K562 (cell line): Measurements from ENCODE around the gene CNOT6L. TPM values are rescaled to one million over a fixed set of nuclear protein-coding genes. Genes with fewer than 3 reads are reported as not detected.

Experiments used
- ATAC-seq: fragments of 200-7000 bp; cut with Tn5 transposase; 3 replicates; pipeline ENCODE4 v1.9.1; 2020; ENCODE audit warnings: moderate library complexity
- BruUV-seq: library from RNA; stranded (reverse); fragments of 400-500 nt; replicated peaks from 2 replicates; lab custom pipeline; 2021; lab: Mats Ljungman, UMichigan
- CTCF ChIA-PET: fragments of 300-600 bp; formaldehyde crosslinking; extraction: SDS; loops from one replicate; lab custom pipeline; 2021; ENCODE audit warnings: low intra/inter-chr PET ratio; lab: Yijun Ruan, JAX
- POLR2A ChIA-PET: fragments of 300-600, 350-650 bp; sonication (Branson Sonifier 250); formaldehyde crosslinking; extraction: SDS; loops from one replicate; lab custom pipeline; 2021; ENCODE audit warnings: antibody characterized with exemption, inconsistent platforms; lab: Yijun Ruan, JAX
- DNase-seq, 4 experiments: peaks; one replicate each; pipeline versions ENCODE4 v3.0.0 to v3.0.0-alpha.2; 2011 to 2018; ENCODE audit warnings: low spot score in 3 of 4, mixed read lengths in 3 of 4; ENCODE audit errors: extremely low read depth in 1 of 4
- FAIRE-seq: peaks from 2 replicates; lab custom pipeline; 2011; peaks lifted over from hg19 to GRCh38; lab: Jason Lieb, UNC
- H2AFZ ChIP-seq: 2 replicates; pipeline ENCODE4 v1.6.0; 2011; ENCODE audit warnings: low read depth, low read length, control low read depth, inconsistent platforms
- H3K27ac ChIP-seq: fragments of 200-600 bp; 3 replicates; pipeline ENCODE4 v1.8.0; 2011; ENCODE audit warnings: low read depth, mild to moderate bottlenecking, control low read depth, inconsistent platforms, low read length, moderate library complexity, mixed read lengths; ENCODE audit errors: extremely low read depth
- H3K27me3 ChIP-seq, 2 experiments: fragments of 300-600 bp in 1 of 2; 2 replicates in 1 of 2; 3 replicates in 1 of 2; pipeline versions ENCODE4 v1.6.0 to v1.8.0; 2011; ENCODE audit warnings: inconsistent platforms in 2 of 2, low read length in 2 of 2, mild to moderate bottlenecking in 1 of 2, mixed read lengths in 1 of 2, moderate library complexity in 1 of 2; ENCODE audit not compliant: control insufficient read depth in 2 of 2, insufficient read depth in 2 of 2
- H3K36me3 ChIP-seq: fragments of 300-600 bp; 3 replicates; pipeline ENCODE4 v1.8.0; 2011; ENCODE audit warnings: mild to moderate bottlenecking, low read length, inconsistent platforms; ENCODE audit not compliant: control insufficient read depth, insufficient read depth
- H3K4me1 ChIP-seq, 2 experiments: fragments of 200-600 bp in 1 of 2; replicated peaks in 1 of 2; 2 replicates in 1 of 2; 3 replicates in 1 of 2; pipeline versions ENCODE4 v1.5.1 to v1.8.0; 2011; ENCODE audit warnings: inconsistent platforms in 2 of 2, low read length in 2 of 2, mild to moderate bottlenecking in 1 of 2, mixed read lengths in 1 of 2, moderate library complexity in 1 of 2; ENCODE audit not compliant: control insufficient read depth in 2 of 2, insufficient read depth in 2 of 2
- H3K4me2 ChIP-seq: 2 replicates; pipeline ENCODE4 v1.6.1; 2011; ENCODE audit warnings: low read length, control low read depth, inconsistent platforms, mixed read lengths; ENCODE audit not compliant: insufficient read depth
- H3K4me3 ChIP-seq: fragments of 200-600 bp; sonication (generic), shearing (Covaris generic); 2 replicates; pipeline ENCODE4 v1.5.1; 2016; ENCODE audit warnings: control low read depth, inconsistent platforms
- H3K79me2 ChIP-seq: fragments of 200-600 bp; 3 replicates; pipeline ENCODE4 v1.8.0; 2011; ENCODE audit warnings: low read length, inconsistent platforms; ENCODE audit not compliant: control insufficient read depth, insufficient read depth
- H3K9ac ChIP-seq, 2 experiments: 2 replicates each; pipeline versions ENCODE4 v1.6.0 to v1.6.1; 2011; ENCODE audit warnings: low read depth in 2 of 2, low read length in 2 of 2, control low read depth in 1 of 2, inconsistent platforms in 1 of 2, mild to moderate bottlenecking in 1 of 2, mixed read lengths in 1 of 2; ENCODE audit not compliant: insufficient read depth in 1 of 2
- H3K9me1 ChIP-seq: one replicate; pipeline ENCODE4 v1.6.0; 2011; ENCODE audit warnings: inconsistent platforms, mild to moderate bottlenecking, low read length, moderate library complexity; ENCODE audit not compliant: control insufficient read depth, insufficient read depth
- H3K9me3 ChIP-seq: replicated peaks from 2 replicates; pipeline ENCODE4 v1.5.1; 2011; ENCODE audit warnings: low read depth, low read length, inconsistent platforms; ENCODE audit not compliant: control insufficient read depth, insufficient read depth
- H4K20me1 ChIP-seq: replicated peaks from 2 replicates; pipeline ENCODE4 v1.6.1; 2011; ENCODE audit warnings: low read length, inconsistent platforms, mixed read lengths; ENCODE audit not compliant: control insufficient read depth, insufficient read depth
- KAT8 ChIP-seq: fragments of 450-650 bp; IDR thresholded peaks from 2 replicates; pipeline ENCODE4 v1.6.1; 2016; ENCODE audit warnings: low read depth, mild to moderate bottlenecking
- MBD1 ChIP-seq: fragments of 250-450 bp; sonication (Bioruptor Pico); IDR thresholded peaks from 2 replicates; pipeline ENCODE4 v1.8.0; 2022; ENCODE audit warnings: inconsistent platforms
- MCM2 ChIP-seq: fragments of 450-650 bp; IDR thresholded peaks from 2 replicates; pipeline ENCODE4 v1.6.1; 2017; ENCODE audit warnings: low read depth, mild to moderate bottlenecking
- POLR2AphosphoS5 ChIP-seq: IDR thresholded peaks from 2 replicates; pipeline ENCODE4 v1.6.1; 2011; ENCODE audit warnings: mild to moderate bottlenecking, low read depth, low read length, moderate library complexity; ENCODE audit not compliant: control insufficient read depth, insufficient read depth
- SRSF7 ChIP-seq: fragments of 200-400 bp; formaldehyde crosslinking; optimal IDR thresholded peaks from 2 replicates; pipeline ENCODE3; 2017; ENCODE audit warnings: mild to moderate bottlenecking, low read depth, low read length
- ZC3H8 ChIP-seq: fragments of 450-650 bp; IDR thresholded peaks from 2 replicates; pipeline ENCODE4 v1.6.1; 2017
- ZKSCAN8 ChIP-seq: fragments of 200-800 bp; sonication (Bioruptor generic); IDR thresholded peaks from 2 replicates; pipeline ENCODE4 v1.6.1; 2016; ENCODE audit warnings: missing genetic modification characterization, missing compliant biosample characterization
- ZNF354B ChIP-seq: fragments of 250-450 bp; sonication (Bioruptor Pico); IDR thresholded peaks from 2 replicates; pipeline ENCODE4 v1.4.0; 2020
- ZNF584 ChIP-seq: fragments of 200-800 bp; sonication (Bioruptor generic); IDR thresholded peaks from 2 replicates; pipeline ENCODE4 v1.6.1; 2016; ENCODE audit warnings: low read depth, mild to moderate bottlenecking, missing genetic modification characterization, missing compliant biosample characterization
- ZNF668 ChIP-seq: fragments of 250-450 bp; sonication (Bioruptor Pico); IDR thresholded peaks from 2 replicates; pipeline ENCODE4 v1.8.0; 2022; ENCODE audit warnings: mild to moderate bottlenecking, inconsistent platforms
- WGBS: fragments of 100-300 bp; shearing (Covaris generic); methylation state at CpG from one replicate; pipeline ENCODE4 v1.1.6; 2016; ENCODE audit warnings: low coverage, mixed read lengths; ENCODE audit not compliant: insufficient coverage; ENCODE audit errors: missing lambda C conversion rate; 5-methylcytosine and 5-hydroxymethylcytosine counted together
- in situ Hi-C: fragments of 300-500 bp; cut with MboI; formaldehyde crosslinking; loops from 4 replicates; pipeline ENCODE4 v1.15.0; 2018; ENCODE audit warnings: inconsistent platforms, mixed read lengths
- intact Hi-C: fragments of 100-400 bp; cut with micrococcal nuclease; formaldehyde crosslinking; loops from 2 replicates; pipeline ENCODE4 v1.14.2; 2022
- polyA plus RNA-seq, 8 experiments: library from polyadenylated mRNA; depleted of rRNA in 4 of 8; stranded (reverse) in 5 of 8; unstranded in 3 of 8; fragments of >200 nt; fragmentation: Nextera tagmentation in 2 of 8; fragmentation: Illumina TruSeq in 1 of 8; extraction: Ambion mirVana in 2 of 8; extraction: Trizol in 1 of 8; gene quantifications; 2 replicates each; pipeline versions ENCODE4 v1.2.1 to v1.2.3, GENCODE V29; 2011 to 2014; ENCODE audit warnings: inconsistent platforms in 1 of 8, missing spikeins in 1 of 8
- total RNA-seq, 7 experiments: library from RNA; depleted of rRNA in 6 of 7; stranded (reverse); fragments of >200 nt in 6 of 7; fragmentation: Illumina TruSeq in 2 of 7; extraction: Trizol in 2 of 7; gene quantifications; 2 replicates each; pipeline versions ENCODE4 v1.2.1 to v1.2.3, GENCODE V29; 2011 to 2021; ENCODE audit warnings: low replicate concordance in 1 of 7
- TF ChIP-seq, protein P1 (sequence below): sonication (generic); formaldehyde crosslinking; IDR thresholded peaks from 2 replicates; pipeline ENCODE4 v1.8.0; 2022; ENCODE audit warnings: mild to moderate bottlenecking, missing genetic modification reagents
- TF ChIP-seq, protein P2 (sequence below): fragments of 250-450 bp; sonication (Bioruptor Pico); IDR thresholded peaks from 2 replicates; pipeline ENCODE4 v1.4.0; 2020

CNOT6L gene
- total and polyA plus RNA-seq, 9 of the 15 experiments (the other 6 are each of a cell fraction or from before 2014, with no cell fraction given): 3.7 to 27.9 (median 6.5) TPM

- Histone ChIP-seq H3K9me1 (no peaks in the 10 kb centered on the region), H2AFZ (no peak overlapping the region), H3K9ac (no peak overlapping the region), H4K20me1 (no peaks in the 10 kb centered on the region; the same call in 1 of the 2 replicates), H3K4me2 (no peak overlapping the region), H3K4me3 (no peak overlapping the region), H3K27me3 (no peaks in the 10 kb centered on the region), H3K27ac (no peak overlapping the region), H3K36me3 (no peaks in the 10 kb centered on the region; the same call in 2 of the 3 replicates), H3K79me2 (peaks cover 85% of the 10 kb centered on the region), H3K9me3 (no peaks in the 10 kb centered on the region; the same call in 1 of the 2 replicates), H3K4me1 (peaks cover 0 to 20% of the 10 kb centered on the region in 2 experiments; a peak in 4 of 5 replicates)
- CTCF ChIA-PET: no interaction called here
- no peak for FAIRE-seq
- WGBS: 84% methylated on average over 5 of the region's 5 CpGs
- in situ Hi-C loops (no loop called here), intact Hi-C loops (no loop called here)
- DNase-seq: no peak
- no peak for ATAC-seq
- POLR2A ChIA-PET: no interaction called here
- BruUV-seq: no TSS peak
- TF ChIP-seq POLR2AphosphoS5 (no peak), ZNF668 (CRISPR knock-in tag) (no peak), KAT8 (no peak), ZC3H8 (no peak), ZNF584 (CRISPR knock-in tag) (no peak), ZNF354B (CRISPR knock-in tag) (no peak), ZKSCAN8 (CRISPR knock-in tag) (no peak), MCM2 (no peak), SRSF7 (no peak), MBD1 (CRISPR knock-in tag) (no peak)
- TF ChIP-seq, protein P1, sequence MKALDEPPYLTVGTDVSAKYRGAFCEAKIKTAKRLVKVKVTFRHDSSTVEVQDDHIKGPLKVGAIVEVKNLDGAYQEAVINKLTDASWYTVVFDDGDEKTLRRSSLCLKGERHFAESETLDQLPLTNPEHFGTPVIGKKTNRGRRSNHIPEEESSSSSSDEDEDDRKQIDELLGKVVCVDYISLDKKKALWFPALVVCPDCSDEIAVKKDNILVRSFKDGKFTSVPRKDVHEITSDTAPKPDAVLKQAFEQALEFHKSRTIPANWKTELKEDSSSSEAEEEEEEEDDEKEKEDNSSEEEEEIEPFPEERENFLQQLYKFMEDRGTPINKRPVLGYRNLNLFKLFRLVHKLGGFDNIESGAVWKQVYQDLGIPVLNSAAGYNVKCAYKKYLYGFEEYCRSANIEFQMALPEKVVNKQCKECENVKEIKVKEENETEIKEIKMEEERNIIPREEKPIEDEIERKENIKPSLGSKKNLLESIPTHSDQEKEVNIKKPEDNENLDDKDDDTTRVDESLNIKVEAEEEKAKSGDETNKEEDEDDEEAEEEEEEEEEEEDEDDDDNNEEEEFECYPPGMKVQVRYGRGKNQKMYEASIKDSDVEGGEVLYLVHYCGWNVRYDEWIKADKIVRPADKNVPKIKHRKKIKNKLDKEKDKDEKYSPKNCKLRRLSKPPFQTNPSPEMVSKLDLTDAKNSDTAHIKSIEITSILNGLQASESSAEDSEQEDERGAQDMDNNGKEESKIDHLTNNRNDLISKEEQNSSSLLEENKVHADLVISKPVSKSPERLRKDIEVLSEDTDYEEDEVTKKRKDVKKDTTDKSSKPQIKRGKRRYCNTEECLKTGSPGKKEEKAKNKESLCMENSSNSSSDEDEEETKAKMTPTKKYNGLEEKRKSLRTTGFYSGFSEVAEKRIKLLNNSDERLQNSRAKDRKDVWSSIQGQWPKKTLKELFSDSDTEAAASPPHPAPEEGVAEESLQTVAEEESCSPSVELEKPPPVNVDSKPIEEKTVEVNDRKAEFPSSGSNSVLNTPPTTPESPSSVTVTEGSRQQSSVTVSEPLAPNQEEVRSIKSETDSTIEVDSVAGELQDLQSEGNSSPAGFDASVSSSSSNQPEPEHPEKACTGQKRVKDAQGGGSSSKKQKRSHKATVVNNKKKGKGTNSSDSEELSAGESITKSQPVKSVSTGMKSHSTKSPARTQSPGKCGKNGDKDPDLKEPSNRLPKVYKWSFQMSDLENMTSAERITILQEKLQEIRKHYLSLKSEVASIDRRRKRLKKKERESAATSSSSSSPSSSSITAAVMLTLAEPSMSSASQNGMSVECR: no peak
- TF ChIP-seq, protein P2, sequence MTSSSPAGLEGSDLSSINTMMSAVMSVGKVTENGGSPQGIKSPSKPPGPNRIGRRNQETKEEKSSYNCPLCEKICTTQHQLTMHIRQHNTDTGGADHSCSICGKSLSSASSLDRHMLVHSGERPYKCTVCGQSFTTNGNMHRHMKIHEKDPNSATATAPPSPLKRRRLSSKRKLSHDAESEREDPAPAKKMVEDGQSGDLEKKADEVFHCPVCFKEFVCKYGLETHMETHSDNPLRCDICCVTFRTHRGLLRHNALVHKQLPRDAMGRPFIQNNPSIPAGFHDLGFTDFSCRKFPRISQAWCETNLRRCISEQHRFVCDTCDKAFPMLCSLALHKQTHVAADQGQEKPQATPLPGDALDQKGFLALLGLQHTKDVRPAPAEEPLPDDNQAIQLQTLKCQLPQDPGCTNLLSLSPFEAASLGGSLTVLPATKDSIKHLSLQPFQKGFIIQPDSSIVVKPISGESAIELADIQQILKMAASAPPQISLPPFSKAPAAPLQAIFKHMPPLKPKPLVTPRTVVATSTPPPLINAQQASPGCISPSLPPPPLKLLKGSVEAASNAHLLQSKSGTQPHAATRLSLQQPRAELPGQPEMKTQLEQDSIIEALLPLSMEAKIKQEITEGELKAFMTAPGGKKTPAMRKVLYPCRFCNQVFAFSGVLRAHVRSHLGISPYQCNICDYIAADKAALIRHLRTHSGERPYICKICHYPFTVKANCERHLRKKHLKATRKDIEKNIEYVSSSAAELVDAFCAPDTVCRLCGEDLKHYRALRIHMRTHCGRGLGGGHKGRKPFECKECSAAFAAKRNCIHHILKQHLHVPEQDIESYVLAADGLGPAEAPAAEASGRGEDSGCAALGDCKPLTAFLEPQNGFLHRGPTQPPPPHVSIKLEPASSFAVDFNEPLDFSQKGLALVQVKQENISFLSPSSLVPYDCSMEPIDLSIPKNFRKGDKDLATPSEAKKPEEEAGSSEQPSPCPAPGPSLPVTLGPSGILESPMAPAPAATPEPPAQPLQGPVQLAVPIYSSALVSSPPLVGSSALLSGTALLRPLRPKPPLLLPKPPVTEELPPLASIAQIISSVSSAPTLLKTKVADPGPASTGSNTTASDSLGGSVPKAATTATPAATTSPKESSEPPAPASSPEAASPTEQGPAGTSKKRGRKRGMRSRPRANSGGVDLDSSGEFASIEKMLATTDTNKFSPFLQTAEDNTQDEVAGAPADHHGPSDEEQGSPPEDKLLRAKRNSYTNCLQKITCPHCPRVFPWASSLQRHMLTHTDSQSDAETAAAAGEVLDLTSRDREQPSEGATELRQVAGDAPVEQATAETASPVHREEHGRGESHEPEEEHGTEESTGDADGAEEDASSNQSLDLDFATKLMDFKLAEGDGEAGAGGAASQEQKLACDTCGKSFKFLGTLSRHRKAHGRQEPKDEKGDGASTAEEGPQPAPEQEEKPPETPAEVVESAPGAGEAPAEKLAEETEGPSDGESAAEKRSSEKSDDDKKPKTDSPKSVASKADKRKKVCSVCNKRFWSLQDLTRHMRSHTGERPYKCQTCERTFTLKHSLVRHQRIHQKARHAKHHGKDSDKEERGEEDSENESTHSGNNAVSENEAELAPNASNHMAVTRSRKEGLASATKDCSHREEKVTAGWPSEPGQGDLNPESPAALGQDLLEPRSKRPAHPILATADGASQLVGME: no peak
Observed at GRCh38 chr4:77798385-77798784, 20.8 kb downstream of the CNOT6L start.
